Transverse colon (tissue), 4 donors: ENCODE measurements around the gene KIF25. TPM values are rescaled to one million over a fixed set of nuclear protein-coding genes. Genes with fewer than 3 reads are reported as not detected.

Experiments
- DNase-seq: peaks from one replicate; pipeline ENCODE4 v3.0.0-alpha.2; 2019
- H3K27ac ChIP-seq, 4 donors: fragments of 200-600 bp; sonication (generic); 2 replicates each; pipeline ENCODE4 v1.5.1; 2016 to 2018; ENCODE audit warnings: inconsistent platforms in 4 of 4
- H3K27me3 ChIP-seq: fragments of 200-600 bp; sonication (generic); 2 replicates; pipeline ENCODE4 v1.5.1; 2017; ENCODE audit warnings: inconsistent platforms
- H3K36me3 ChIP-seq, 4 donors: fragments of 200-600 bp; sonication (generic); 2 replicates each; pipeline ENCODE4 v1.5.1; 2017 to 2019; ENCODE audit warnings: inconsistent platforms in 4 of 4
- H3K4me1 ChIP-seq, 4 donors: fragments of 200-600 bp; sonication (generic); 2 replicates each; pipeline ENCODE4 v1.5.1; 2017 to 2020; ENCODE audit warnings: inconsistent platforms in 4 of 4
- H3K4me3 ChIP-seq, 4 donors: fragments of 200-600 bp; sonication (generic); 1 replicate in 1 of 4; 2 replicates in 3 of 4; pipeline versions ENCODE4 v1.5.1 to v1.6.1; 2017 to 2019; ENCODE audit warnings: inconsistent platforms in 4 of 4
- H3K9me3 ChIP-seq, 2 donors: fragments of 200-600 bp; sonication (generic); 2 replicates each; pipeline ENCODE4 v1.5.1; 2017 to 2019; ENCODE audit warnings: inconsistent platforms in 2 of 2
- EP300 ChIP-seq: sonication (generic); formaldehyde crosslinking; IDR thresholded peaks from one replicate; pipeline ENCODE4 v1.6.1; 2017; ENCODE audit warnings: antibody characterized with exemption, low read depth
- POLR2A ChIP-seq: fragments of 450-650 bp; IDR thresholded peaks from one replicate; pipeline ENCODE4 v1.6.1; 2016; ENCODE audit warnings: antibody characterized with exemption, mild to moderate bottlenecking, moderate library complexity
- POLR2AphosphoS5 ChIP-seq, 3 donors: sonication (generic); formaldehyde crosslinking; IDR thresholded peaks; one replicate each; pipeline ENCODE4 v1.6.1; 2016; ENCODE audit warnings: antibody characterized with exemption in 3 of 3
- WGBS, 2 donors: methylation state at CpG; one replicate each; pipeline ENCODE4 v1.1.5; 2018; ENCODE audit warnings: low coverage in 1 of 2; 5-methylcytosine and 5-hydroxymethylcytosine counted together
- in situ Hi-C, 4 donors: fragments of 200-750 bp; cut with MboI; loops; one replicate each; pipeline versions ENCODE4 v1.15.0 to v1.15.1; 2017; ENCODE audit warnings: low sequenced_read_pairs in 3 of 4, low pct_ligation_motif_present in 1 of 4, low pct_unique_long_range_greater_than_20kb in 1 of 4
- intact Hi-C: fragments of 100-400 bp; cut with DNase I; formaldehyde crosslinking; loops from one replicate; pipeline ENCODE4 v1.15.1; 2023; ENCODE audit warnings: low total_unique reads
- total RNA-seq, 4 donors: library from RNA; depleted of rRNA; stranded (reverse); fragments of >200 nt; gene quantifications; one replicate each; pipeline ENCODE4 v1.1.0, GENCODE V29; 2016
- TF ChIP-seq, protein P1 (sequence below), 5 experiments: fragments of 200-600 bp in 3 of 5; fragments of 450-650 bp in 2 of 5; sonication (generic) in 3 of 5; IDR thresholded peaks; 1 replicate in 2 of 5; 2 replicates in 3 of 5; pipeline ENCODE4 v1.5.1; 2016 to 2017; ENCODE audit warnings: antibody characterized with exemption in 5 of 5, inconsistent platforms in 3 of 5, mild to moderate bottlenecking in 2 of 5, moderate library complexity in 1 of 5

Gene KIF25
- total RNA-seq, 4 donors from 2014 or later: not detected

DNA sequence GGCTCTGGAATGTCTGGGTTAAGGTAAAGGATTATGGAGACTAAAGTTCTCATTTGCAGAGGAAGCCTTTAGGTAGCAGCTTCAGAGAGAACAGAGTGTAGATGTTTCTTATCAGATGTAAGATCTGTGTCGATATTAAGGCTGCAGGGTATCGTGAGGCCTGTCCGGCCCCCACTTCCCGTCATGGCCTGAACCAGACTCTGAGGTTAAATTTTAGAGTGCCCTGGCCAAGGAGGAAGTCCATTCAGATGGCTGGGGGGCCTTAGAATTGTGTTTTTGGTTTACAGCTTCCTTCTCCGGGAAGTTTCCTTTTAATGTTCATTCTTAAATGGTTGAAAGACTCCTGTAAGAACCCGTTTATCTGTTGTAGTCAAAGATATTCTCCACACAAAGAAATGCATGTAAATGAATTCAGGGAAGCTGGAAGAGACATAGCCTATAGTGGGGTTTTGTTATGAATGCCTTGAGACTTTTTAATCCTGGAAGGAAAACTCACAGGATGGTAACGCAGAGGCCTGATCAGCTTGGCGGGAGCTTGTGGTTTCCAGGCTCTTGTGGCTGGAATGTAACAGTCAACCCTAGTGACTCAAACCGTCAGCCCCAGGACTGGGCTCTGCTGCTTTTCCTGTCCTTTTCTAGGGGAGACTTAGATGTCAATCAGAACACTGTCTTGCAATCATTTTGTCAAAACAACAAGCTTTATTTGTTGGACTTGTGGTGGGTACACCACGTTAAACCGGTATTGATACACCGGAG, 34.7 kb downstream of the KIF25 start:
- Histone ChIP-seq H3K4me3 (no peak overlapping the region), H3K27ac (peak overlapping the region; percentile 29 to 45 (median 32)), H3K27me3 (no peaks in the 10 kb centered on the region), H3K36me3 (no peaks in the 10 kb centered on the region), H3K9me3 (no peaks in the 10 kb centered on the region), H3K4me1 (peaks cover 0 to 14% (median 0%) of the 10 kb centered on the region in 4 donors)
- intact Hi-C loops: no loop called here
- no peak for DNase-seq
- TF ChIP-seq, protein P1, sequence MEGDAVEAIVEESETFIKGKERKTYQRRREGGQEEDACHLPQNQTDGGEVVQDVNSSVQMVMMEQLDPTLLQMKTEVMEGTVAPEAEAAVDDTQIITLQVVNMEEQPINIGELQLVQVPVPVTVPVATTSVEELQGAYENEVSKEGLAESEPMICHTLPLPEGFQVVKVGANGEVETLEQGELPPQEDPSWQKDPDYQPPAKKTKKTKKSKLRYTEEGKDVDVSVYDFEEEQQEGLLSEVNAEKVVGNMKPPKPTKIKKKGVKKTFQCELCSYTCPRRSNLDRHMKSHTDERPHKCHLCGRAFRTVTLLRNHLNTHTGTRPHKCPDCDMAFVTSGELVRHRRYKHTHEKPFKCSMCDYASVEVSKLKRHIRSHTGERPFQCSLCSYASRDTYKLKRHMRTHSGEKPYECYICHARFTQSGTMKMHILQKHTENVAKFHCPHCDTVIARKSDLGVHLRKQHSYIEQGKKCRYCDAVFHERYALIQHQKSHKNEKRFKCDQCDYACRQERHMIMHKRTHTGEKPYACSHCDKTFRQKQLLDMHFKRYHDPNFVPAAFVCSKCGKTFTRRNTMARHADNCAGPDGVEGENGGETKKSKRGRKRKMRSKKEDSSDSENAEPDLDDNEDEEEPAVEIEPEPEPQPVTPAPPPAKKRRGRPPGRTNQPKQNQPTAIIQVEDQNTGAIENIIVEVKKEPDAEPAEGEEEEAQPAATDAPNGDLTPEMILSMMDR (IDR thresholded peaks at IDR 0.05): no peak
- no peak for TF ChIP-seq POLR2AphosphoS5 (IDR thresholded peaks at IDR 0.05)
- no peak for TF ChIP-seq POLR2A
- TF ChIP-seq EP300: no peak
- in situ Hi-C loops: loop anchor here in 2 of 4 donors (25.0 kb wide), 1 partner anchor 120 kb away; no protein-coding TSS in a partner anchor
- 17 to 59% methylated on average over 2 to 12 of the region's 12 CpGs for WGBS, 2 donors

DNA sequence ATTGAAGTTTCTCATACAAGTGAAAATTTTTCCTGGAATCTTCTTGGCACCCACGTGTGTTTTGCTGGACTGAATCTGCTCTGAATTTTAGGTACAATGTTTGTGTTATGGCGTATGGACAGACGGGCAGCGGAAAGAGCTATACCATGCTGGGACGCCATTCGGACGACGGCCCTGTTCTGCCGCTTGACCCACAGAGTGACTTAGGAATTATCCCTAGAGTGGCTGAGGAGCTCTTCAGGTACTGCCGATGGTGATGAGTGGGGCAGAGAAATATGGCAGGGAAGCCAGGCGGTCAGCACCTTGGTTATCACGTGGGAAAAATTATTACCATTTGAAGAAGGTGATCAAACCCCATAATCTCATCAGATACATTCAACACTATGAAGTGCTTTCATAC, 36.3 kb downstream of the KIF25 start:
- Histone ChIP-seq H3K27ac (peak overlapping the region in 1 of 4 donors; percentile 4), H3K36me3 (no peaks in the 10 kb centered on the region), H3K4me1 (peaks cover 0 to 14% (median 0%) of the 10 kb centered on the region in 4 donors), H3K27me3 (no peaks in the 10 kb centered on the region), H3K9me3 (peaks cover under 1 to 3% of the 10 kb centered on the region in 2 donors), H3K4me3 (no peak overlapping the region)
- 91 to 96% methylated on average over 11 to 12 of the region's 12 CpGs for WGBS, 2 donors
- DNase-seq: no peak
- in situ Hi-C loops: loop anchor here in 2 of 4 donors (25.0 kb wide), 1 partner anchor 121 kb away; no protein-coding TSS in a partner anchor
- TF ChIP-seq POLR2A: no peak
- TF ChIP-seq, protein P1 (IDR thresholded peaks at IDR 0.05): no peak
- no peak for TF ChIP-seq EP300
- no peak for TF ChIP-seq POLR2AphosphoS5 (IDR thresholded peaks at IDR 0.05)
- intact Hi-C loops: no loop called here

DNA sequence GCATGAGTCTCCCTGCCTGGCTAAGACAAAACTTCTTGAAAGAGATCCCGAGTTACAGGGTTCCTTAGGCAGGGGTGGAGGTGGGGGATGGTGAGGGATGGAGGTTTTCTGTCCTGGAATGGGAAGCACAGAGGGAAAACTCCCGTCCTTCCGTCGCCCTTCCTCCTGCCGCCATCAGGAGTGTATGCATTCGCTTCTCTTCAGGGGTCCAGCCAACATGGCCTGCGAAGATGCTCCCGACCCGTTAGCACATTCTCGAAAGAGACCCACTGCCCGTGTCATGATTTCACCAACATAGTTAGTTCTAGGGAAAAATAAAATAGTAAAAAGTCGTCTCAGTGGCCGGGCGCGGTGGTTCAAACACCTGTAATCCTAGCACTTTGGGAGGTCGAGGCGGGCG, 37.1 kb downstream of the KIF25 start:
- no peaks in the 10 kb centered on the region for H3K27me3 ChIP-seq
- H3K27ac ChIP-seq: peak overlapping the region; percentile 66 to 75 (median 74)
- H3K9me3 ChIP-seq: peaks cover 7 to 10% of the 10 kb centered on the region in 2 donors
- intact Hi-C loops (no loop called here), in situ Hi-C loops (loop anchor here in 2 of 4 donors (25.0 kb wide), 1 partner anchor 122 kb away; no protein-coding TSS in a partner anchor)
- WGBS, 2 donors: 90 to 91% methylated on average over 10 to 18 of the region's 18 CpGs
- no peak for TF ChIP-seq POLR2A
- TF ChIP-seq, protein P1 (IDR thresholded peaks at IDR 0.05): no peak
- TF ChIP-seq EP300: no peak
- TF ChIP-seq POLR2AphosphoS5 (IDR thresholded peaks at IDR 0.05): no peak
- peaks cover 0 to 14% (median 0%) of the 10 kb centered on the region in 4 donors for H3K4me1 ChIP-seq
- H3K36me3 ChIP-seq: no peaks in the 10 kb centered on the region
- DNase-seq: no peak
- no peak overlapping the region for H3K4me3 ChIP-seq

DNA sequence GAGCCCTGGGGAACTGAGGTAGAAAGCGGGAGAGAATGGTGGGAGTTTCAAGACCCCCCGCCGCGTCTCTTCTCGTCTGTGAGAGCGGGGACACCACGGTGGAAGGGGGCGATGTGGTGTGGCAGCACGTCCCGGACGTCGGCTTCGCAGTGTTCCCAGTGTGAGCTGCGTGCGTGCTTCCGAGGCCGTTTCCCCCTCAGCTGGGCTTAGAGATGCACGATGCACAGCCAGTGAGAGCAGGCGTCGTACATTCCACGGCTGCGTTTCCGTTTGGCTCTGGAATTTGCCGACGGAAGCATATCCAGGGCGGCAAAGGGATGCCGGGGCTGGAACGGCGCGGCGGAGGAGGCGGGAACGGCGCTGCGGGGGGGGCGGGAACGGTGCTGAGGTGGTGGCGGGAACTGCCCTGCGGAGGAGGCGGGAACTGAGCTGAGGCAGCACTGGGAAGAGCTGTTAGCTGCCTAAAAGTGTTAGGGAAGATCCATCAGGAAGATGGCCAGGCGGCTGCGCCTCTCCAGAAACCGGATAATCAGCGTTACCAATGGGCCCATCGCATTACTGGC, 37.7 kb downstream of the KIF25 start:
- H3K27ac ChIP-seq: peak overlapping the region; percentile 66 to 75 (median 74)
- intact Hi-C loops: no loop called here

More for the DNA sequence above, 37.7 kb downstream of the KIF25 start:
- Histone ChIP-seq H3K27me3 (no peaks in the 10 kb centered on the region), H3K9me3 (peaks cover 13 to 16% of the 10 kb centered on the region in 2 donors), H3K4me1 (peaks cover 0 to 14% (median 0%) of the 10 kb centered on the region in 4 donors), H3K4me3 (peak overlapping the region; percentile 17 to 48 (median 24)), H3K36me3 (no peaks in the 10 kb centered on the region)
- peak; percentile 59 for DNase-seq
- TF ChIP-seq POLR2AphosphoS5 (IDR thresholded peaks at IDR 0.05) (peak in 2 of 3 donors; percentile 18 to 51), POLR2A (no peak)
- in situ Hi-C loops: loop anchor here in 2 of 4 donors (25.0 kb wide), 1 partner anchor 123 kb away; no protein-coding TSS in a partner anchor
- 62 to 100% methylated on average over 1 to 22 of the region's 45 CpGs for WGBS, 2 donors
